Activated CD4-positive, CD25-positive, alpha-beta regulatory T cell (primary cell): Measurements from ENCODE around the gene SHOX.
"Not testable (repeated sequence)": the region's sequence is repeated elsewhere in the genome, so short reads cannot be mapped to it uniquely, and the experiment has no call there.

Source experiments
- DNase-seq, 4 experiments: peaks; one replicate each; lab custom pipeline; 2025; lab: John Stamatoyannopoulos, UW

The SHOX gene

DNA sequence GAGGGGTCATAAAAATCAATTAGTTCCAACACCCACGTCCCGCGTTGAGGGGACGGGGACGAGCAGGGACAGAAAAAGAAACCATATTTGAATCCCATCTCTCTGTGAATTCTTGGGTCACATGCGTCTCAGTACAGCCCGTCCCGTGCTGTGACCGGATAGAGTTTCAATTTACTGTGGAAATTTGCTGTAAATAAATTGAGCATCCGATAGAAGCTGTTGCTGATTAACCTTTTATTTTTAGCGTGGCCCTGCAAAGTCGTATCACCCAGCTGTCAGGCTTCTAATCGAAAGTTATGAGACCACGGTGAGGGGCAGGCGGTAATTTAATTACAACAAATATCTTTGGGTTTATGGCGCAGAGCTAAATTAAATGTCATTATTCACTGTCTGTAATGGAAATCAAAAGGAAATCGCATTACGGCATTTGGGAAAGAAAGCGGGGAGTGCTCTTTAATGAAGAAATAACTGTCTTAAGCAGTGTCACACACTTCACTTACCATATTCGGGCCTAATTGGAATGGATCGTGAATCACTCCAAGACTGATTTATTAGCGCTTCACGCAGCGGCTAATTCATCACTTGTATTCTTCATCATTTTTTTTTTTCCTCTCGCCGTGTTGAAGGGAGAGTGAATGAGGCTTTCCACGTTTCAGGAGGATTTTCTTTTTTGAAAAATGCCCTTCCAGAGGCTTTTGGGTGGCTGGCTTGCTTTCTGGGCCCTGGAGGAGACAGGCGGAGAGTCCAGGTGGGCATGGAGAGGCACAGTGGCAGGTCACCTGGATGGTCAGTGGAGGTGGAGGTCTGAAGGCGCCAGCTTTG is 7.3 kb downstream of the SHOX start:
- no peak for DNase-seq

- no peak for DNase-seq
Observed at GRCh38 chrX:638482-639131, 8.0 kb downstream of the SHOX start.

DNA sequence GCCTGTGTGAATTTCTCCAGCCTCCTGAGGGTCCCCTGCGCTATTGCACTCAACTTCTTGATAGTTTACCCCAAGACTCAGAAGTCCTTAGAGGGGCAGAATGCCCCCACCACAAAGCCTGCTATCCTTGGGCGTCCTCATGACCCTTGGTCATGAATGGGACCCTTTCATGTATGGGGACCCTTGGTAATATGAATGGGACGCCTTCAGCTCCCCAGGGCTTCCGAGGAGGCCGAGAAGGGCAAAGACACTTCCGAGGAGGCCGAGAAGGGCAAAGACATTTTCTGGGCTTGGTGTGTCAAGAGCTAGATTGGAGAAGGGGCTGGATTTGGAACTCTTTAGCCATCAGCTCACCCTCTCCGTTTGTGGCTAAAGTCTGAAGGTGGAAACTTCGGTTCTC is 8.6 kb downstream of the SHOX start:
- no peak for DNase-seq

DNA sequence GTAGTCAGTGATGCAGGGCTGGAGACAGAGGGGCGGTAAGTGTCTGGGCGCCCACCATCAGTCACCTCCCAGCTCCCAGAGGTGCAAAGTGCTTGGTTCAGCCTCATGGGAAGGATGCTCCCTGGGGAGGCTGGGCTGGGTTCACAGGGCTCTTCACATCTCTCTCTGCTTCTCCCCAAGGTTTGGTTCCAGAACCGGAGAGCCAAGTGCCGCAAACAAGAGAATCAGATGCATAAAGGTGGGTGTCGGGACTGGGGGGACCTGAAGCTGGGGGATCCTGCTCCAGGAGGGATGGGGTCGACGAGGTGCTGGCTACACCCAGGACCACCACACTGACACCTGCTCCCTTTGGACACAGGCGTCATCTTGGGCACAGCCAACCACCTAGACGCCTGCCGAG is 10.1 kb downstream of the SHOX start:
- no peak for DNase-seq

GRCh38 chrX:641671-642435 is 11.3 kb downstream of the SHOX start:
- DNase-seq: no peak

- no peak for DNase-seq
Observed at GRCh38 chrX:642436-643240, 12.0 kb downstream of the SHOX start.

DNA sequence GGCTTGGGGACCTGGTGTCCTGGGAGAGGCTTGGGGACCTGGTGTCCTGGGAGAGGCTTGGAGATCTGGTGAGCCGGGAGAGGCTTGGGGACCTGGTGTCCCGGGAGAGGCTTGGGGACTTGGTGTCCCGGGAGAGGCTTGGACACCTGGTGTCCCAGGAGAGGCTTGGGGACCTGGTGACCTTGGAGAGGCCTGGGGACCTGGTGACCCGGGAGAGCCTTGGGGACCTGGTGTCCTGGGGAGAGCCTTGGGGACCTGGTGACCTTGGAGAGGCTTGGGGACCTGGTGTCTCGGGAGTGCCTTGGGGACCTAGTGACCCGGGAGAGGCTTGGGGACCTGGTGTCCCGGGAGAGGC is 12.6 kb downstream of the SHOX start:
- DNase-seq: no peak

GRCh38 chrX:643911-644303 is 13.3 kb downstream of the SHOX start:
- no peak for DNase-seq

- DNase-seq: no peak
Observed at GRCh38 chrX:644304-645281, 14.0 kb downstream of the SHOX start.

DNA sequence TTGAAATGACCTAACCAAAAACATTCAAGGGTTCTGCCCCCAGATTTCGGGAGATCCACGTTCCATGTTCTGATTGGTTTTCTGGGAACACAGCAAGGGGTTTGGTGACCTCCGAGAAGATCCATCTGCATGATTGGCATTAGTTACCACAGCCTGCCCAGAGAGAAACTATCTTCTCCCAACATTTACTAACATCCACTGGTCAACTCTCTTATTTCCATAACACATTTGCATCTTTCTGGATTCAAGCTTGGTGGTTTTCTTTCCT is 15.6 kb downstream of the SHOX start:
- DNase-seq: no peak

DNA sequence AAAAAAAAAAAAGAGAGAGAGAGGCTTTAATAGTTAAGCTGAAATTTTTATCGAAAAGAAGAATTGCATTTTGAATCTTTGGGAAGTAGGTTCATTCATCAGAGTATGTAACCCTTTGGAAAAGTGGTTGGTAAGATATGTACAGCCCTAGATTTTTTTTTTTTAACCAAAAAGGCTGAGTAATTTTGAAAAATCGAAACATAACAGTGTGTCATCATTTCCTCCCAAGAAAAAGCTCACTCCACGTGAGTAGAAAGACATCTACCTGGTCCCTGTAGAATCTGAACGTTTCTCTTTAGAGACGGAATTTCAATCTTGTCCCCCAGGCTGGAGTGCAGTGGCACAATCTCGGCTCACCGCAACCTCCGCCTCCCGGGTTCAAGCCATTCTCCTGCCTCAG is 16.2 kb downstream of the SHOX start:
- DNase-seq: no peak

GRCh38 chrX:649166-649565 is 18.6 kb downstream of the SHOX start:
- no peak for DNase-seq

- DNase-seq: no peak
Observed at GRCh38 chrX:650324-650723, 19.7 kb downstream of the SHOX start.

GRCh38 chrX:650811-651210 is 20.2 kb downstream of the SHOX start:
- DNase-seq: no peak

- not testable (repeated sequence) for DNase-seq
Observed at GRCh38 chrX:651922-652321, 21.3 kb downstream of the SHOX start.

DNA sequence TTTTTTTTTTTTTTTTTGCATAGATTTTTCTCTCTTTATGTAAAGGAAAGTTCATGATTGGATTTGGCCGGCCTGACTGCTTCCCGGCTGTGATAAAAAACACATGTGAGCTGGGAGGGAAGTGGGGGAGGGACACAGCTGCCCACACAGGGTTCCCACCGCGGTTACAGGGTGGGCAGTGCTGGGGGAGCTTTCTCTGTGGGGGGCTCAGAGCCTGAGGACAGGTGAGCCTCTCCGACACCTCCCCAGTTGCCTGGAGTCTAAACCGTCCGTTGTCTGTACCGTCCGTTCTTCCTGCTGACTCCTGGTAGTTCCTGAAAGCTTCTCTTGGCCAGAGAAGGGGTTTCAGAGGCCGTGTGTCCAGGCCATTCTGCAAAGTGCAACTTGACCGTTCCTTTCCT is 21.8 kb downstream of the SHOX start:
- no peak for DNase-seq

DNA sequence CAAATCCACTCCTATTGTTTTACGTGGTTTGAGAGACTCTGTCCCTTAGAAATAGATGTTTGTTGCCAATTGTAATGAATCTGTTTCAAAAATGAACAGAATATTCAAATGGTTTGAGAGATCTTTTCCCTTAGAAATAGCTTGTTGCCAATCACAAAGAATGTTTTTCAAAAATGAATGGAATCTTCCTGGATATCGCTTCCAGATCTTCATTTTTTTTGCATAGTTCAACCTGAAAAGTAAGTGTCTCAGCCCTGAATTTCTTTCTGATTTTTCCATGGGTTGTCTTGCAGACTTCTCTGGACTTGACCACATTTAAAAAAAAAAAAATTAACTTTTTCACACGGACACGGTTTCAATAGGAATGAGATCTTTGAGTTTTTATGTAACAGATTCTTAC is 22.7 kb downstream of the SHOX start:
- no peak for DNase-seq

- no peak for DNase-seq
Observed at GRCh38 chrX:661154-661553, 30.6 kb downstream of the SHOX start.

DNA sequence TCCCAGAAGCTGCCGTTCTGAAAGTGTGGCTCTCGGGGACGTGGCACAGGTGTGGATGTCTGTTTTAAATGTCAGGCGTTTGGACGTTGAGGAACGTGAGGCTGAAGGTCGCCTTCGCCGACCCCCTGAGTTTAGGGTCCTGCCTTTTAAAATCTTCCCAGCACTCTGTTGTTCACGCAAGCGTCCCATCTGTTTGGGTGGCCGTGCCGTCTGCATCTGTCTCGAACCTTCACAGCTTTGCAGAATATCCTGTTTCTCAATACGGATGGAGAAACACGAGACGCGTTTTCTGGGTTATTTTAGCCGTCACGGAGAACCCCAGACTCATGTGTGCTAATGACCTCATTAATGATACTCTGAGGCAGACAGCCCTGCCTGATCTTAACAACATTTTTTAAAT is 31.5 kb downstream of the SHOX start:
- DNase-seq: no peak

DNA sequence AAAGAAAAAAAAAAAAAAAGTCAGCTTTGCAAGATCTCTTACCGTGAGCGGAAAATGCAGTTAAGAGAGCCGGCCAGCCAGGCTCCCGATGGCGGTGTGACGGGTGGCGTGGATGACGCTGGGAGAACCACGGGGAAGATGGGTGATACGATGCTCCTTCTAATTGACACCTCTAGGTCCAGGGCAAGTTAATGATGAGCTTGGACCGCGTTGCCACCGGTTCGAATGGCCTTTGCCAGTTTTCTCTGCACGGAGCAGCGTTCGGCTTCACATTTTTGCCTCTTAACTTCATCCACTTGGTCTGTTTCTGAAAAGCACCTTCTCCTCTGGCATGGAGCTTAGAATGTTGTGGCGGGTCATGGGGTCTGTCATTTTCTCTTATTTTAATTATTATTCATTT is 33.2 kb downstream of the SHOX start:
- no peak for DNase-seq
